HG03469 (cell line): ENCODE data around the gene CHID1.

Source experiments
- ATAC-seq: cut with Tn5 transposase; IDR thresholded peaks from one replicate; pipeline ENCODE4 v1.9.1; 2021; ENCODE audit warnings: mild to moderate bottlenecking, moderate library complexity, moderate number of reproducible peaks; ENCODE audit not compliant: unreplicated experiment

The CHID1 gene

DNA sequence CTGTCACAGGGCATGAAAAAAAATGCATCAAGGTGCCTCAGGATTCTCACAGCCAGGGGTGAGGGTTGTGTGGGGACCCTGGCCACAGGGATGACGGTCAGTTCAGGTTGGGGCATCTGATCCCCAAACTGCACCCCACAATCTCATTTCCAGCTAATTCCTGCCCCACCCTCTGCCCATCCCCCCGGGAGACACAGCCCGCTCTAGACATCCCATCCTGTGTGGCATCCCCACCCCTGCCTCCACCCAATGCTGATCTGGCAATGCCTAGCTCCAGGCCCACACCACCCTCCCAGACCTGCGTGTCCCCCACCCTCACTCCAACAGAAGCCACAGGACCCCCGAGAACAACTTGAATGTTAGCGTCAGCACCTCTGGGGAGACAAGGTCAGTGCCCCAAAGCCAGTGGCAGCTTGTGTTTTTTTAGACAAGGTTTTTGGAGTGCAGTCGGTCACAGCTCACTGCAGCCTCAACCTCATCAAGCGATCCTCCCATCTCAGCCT, 42.7 kb downstream of the CHID1 start:
- ATAC-seq = no peak

DNA sequence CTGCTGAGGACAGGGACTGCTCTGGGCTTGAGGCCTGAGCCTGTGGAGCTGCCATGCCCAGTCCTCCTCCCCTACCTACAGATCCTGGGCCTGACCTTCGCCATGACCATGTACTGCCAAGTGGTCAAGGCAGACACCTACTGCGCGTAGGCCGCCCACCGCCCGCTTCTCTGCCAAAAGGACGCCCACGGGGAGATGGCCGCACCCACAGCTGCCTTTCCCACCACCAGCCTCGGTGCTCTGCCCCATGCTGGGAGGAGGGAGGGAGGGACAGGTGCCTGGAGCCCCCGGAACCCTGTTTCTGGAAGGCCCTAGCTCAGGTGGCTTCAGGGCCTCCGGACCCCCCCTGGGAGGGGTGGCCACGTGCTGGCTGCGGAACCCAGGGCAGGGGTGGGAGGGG, 44.1 kb downstream of the CHID1 start:
- no peak for ATAC-seq

GRCh38 chr11:865462-866430, 44.9 kb downstream of the CHID1 start:
- ATAC-seq = no peak

DNA sequence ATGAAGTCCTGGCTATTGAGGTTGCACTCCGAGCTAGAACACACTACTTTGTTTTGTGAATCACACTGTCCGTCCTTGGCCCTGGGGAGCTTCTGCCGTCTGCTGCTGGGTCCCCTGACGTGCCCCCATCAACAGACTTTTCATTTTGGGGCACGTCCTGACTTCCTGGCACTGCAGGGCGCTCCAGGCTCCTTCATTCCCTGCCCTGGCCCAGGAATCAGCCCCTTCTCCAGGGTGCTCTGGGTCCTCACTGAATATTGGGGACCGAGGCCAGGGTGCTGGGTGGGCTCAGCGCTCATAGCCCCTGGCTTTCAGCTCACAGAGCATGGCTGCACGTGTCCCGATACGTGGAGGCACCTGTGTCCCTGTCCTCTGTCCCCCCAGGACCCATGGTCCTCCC, 45.7 kb downstream of the CHID1 start:
- ATAC-seq = no peak

DNA sequence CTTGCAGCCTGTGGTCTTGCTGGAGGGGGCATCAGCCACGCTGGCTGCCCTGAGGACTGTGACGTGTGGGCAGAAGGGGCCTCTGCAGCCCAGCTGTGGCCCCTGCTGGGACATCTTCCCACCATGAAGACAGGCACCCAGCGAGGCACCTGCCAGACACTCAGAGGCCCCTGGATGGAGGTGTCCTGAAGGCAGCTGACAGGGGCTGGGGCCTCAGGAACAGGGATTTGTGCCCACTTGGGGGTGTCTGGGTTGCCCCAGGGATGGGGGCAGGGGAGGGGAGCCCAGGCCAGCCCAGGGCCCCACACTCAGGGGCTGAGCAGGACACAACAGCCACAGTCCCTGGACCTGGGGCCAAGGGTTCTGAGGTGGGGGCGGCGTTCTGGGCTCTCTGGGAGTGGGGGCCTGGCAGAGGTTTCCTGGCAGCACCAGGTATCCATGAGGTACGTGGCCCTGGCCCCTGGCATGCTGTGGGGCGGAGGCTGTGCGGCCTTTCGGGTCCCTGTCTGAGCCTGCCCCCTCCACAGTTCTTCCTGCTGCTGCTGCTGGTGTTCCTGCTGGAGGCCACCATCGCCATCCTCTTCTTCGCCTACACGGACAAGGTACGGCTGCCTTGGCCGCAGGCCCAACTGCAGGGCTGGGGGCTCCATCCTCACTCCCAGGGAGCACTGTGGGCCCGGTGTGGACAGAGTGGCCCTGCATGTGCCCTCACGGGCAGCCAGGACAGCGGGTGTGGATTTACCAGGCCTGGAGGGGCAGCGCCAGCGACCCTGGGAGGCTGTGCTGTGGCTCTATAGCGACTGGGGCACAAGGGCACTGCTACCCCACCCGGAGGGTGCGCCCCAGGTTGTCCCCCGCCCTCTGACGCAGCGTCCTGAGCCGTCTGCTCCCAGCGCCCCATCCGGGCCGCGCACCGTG, 46.4 kb downstream of the CHID1 start:
- ATAC-seq = no peak

DNA sequence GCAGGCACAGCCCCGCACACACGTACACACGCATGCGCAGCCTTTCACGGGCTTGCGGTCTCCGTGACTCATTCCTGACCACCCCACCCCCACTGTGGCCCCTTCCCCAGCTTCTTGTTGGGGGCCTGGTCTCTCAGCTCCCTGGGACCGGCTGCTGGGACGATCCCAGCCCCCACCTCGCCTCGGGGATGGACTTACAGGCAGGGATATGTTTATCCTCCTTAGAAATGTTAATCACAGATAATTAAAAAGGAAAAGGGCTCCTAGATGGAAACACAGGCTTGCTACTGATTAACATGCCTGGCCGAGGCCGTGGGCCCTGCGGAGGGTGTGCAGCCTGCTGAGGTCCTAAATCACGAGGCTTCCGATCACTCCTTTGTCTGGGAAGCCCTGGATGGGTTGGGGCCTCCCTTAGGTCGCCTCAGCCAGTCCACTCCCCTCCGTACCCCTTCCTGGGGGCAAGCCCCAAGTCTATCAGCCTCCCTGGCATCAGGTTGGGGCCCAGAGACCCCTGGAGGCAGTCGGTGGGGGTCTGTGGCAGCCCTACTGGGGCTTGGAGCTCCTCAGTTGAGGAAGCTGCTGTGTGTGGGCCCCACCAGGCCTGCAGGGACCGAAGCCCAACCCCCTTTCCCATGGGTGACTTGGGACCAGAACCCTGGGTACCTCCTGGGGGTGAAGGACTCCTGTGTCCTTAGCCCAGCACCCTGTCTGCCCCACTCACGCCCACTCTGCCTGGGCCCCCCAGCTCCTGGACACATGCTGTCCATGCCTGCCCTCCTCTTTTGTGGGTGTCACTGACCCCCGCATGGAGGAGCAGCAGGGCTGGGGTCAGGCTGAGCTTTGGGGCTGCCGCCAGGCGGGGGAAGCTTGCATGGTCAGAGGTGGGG, 47.3 kb downstream of the CHID1 start:
- no peak for ATAC-seq

DNA sequence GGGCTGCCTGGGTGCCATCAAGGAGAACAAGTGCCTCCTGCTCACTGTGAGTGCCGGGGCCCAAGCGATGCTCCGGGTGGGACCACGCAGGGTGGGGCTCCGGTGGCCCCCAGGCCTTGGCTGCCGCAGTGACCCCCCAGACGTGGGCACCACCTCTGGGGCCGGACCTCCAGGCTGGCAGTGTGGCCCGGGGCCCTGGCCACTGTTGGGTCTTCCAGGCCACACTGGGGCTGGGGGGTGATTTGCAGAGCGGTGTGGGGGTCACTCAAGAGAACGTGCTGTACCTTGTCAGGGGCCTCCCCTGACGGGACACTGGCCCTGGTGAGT, 48.0 kb downstream of the CHID1 start:
- no peak for ATAC-seq

DNA sequence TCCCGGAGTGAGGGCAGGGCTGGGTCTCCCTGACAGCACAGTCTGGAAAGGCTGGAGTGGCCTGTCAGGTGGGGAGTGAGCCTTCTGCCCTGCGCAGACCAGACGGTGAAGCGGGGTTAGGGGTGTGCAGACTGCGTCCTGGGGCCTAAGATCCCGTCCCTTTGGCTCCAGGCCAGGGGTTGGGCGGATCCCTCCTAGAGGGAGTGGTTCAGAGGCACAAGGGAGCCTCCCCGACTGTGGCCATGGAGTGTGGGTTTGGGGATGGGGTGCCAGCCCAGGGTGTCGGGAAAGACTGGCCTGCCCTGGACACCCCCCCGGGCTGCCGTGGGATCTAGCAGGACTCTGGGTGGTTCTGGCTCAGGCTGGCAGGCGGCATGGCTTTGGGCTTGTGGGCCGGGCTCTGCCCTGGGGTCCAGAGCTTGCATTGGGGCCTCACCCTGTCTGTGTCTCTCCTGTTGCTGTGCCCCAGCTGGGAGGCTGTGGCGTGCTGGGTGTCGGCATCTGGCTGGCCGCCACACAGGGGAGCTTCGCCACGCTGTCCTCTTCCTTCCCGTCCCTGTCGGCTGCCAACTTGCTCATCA, 48.4 kb downstream of the CHID1 start:
- no peak for ATAC-seq

- ATAC-seq = no peak
Observed at GRCh38 chr11:861105-861479, 49.5 kb downstream of the CHID1 start.

DNA sequence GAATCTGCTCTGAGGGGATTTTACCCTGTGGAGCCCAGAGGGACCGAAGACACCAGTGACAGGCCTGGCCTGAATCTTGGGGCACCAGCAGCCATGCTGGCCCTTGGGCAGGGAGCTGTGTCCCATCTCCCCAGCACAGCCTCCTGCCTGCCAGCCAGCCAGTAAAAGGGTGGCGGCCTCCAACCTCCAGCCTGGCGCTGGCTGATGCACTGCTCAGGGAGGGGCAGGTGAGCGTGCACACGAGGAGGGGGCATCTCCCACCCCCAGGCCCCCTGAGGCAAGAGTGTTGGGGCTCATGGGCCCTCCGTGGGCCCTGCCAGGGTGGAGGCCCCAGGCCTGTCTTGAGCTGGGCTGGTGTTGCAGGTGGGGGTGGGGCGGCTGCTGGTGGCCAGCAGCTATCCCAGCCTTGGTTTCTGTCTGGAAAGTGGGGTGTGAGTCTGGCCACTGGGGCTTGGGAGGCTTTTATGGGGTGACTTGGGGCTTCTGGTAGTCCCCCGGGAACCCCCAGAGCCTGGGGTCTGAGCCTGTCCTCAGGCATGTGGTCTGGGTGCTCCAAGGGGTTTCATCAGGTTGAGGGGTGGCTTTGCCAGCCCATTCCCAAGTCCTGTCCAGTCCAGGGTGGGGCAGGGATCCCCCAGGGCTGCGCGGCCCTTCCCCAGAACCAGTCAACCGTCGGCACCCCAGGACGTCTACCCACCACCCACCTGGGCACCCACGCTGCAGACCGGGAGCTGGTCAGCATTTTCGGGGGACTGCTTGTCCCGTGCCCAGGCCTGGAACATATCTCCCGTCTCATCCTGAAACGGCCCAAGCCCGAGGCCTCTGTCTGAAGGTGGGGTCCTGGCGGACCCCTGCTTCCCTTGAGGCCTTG, 50.1 kb downstream of the CHID1 start:
- ATAC-seq = no peak

- ATAC-seq = no peak
Observed at GRCh38 chr11:859394-860131, 51.0 kb downstream of the CHID1 start.

DNA sequence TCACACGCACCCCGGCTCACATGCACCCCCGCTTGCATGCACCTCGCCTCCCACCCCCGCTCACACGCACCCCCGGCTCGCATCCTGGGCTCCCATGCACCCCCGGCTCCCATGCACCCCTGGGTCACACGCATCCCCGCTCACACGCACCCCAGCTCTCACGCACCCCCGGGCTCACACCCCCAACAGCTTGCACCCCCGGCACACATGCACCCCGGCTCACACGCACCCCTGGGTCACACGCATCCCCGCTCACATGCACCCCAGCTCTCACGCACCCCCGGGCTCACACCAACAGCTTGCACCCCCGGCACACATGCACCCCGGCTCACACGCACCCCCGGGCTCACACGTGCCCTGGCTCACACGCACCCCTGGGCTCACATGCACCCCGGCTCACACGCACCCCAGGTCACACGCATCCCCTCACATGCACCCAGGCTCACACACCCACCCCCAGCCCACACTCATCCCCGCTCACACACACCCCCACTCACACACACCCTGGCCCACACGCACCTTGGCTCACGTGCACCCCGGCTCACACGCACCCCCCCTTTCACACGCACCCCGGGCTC, 51.8 kb downstream of the CHID1 start:
- ATAC-seq = no peak

DNA sequence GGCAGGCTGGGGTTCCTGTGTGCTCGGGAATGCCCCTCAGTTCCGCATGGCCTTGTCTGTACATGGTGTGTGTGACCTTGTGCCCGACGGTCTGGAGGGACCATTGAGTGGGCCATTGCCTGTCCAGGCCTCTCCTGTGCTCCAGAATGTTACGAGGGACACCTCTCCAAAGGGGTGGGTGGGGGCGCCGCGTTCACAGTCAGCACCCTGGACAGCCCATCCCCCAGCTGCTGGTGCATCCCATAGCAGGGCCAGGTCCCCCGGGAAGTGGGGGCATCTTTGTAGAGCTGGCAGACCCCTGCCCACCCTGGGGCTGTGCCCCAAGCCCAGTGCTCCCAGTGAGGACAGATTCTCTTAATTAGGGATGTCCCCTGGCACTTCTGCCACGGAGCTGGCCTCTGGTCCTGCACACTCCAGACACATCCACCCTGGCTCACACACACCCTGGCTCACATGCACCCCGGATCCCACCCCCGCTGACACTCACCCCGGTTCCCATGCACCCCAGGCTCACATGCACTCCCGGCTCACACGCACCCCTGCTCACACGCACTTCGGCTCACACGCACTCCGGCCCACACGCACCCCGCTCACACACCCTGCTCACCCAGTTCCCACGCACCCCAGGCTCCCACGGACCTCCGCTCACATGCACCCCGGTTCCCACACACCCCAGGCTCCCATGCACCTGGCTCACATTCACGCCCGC, 52.4 kb downstream of the CHID1 start:
- ATAC-seq = no peak

DNA sequence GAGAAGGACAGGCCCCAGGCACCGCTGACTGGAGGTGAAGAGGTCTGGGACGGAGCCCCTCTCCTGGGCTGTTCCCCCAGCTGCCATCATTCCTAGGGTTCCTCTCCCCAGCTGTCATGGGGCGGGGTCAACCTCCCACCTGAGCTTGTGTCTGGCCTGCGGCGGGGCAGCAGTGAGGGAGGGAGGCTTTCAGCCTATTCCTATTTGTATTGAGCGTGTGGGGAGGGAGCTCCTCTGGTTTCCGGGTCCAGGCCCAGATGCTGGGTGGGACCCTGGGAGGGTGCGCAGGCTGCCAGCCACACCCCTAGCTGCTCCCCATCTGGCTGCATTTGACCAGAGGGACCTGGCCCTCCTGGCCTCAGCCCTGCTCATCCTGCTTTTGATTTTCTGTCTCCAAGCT, 54.2 kb downstream of the CHID1 start:
- ATAC-seq = no peak

DNA sequence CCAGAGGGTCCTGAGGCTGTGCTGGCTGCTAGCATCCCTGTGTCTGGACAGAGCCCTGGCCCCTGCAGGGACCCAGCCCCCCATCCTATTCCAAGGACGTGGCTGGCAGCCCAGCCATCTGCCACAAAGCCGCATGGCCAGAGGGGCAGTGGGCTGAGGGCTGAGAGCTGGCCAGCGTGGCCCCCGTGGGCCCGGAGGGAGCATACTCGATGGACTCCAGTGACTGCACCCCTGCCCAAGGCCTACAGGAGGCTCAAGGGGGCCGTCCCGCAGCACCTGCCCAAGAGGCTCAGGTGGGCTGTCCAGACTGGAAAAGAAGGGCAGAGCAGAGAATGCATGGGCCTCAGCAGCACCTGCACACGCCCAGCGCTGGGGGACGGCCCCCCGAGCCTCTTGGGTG, 54.8 kb downstream of the CHID1 start:
- no peak for ATAC-seq

DNA sequence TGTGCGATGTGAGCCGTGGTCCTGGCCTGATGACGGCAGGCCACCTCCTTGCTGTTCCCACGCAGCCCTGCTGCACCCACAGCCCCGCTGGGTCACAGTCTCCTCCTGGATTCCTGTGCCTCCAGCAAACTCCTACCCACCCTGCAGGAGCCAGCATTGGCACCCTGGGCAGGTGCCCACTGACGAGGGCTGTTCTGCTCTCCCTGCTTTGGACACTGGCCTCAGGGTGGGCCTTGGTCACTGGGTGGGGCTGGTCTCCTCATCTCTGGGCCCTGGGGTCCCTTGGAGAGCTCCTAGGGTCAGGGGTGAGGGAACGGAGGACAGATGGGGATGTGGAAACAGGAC, 55.3 kb downstream of the CHID1 start:
- no peak for ATAC-seq

DNA sequence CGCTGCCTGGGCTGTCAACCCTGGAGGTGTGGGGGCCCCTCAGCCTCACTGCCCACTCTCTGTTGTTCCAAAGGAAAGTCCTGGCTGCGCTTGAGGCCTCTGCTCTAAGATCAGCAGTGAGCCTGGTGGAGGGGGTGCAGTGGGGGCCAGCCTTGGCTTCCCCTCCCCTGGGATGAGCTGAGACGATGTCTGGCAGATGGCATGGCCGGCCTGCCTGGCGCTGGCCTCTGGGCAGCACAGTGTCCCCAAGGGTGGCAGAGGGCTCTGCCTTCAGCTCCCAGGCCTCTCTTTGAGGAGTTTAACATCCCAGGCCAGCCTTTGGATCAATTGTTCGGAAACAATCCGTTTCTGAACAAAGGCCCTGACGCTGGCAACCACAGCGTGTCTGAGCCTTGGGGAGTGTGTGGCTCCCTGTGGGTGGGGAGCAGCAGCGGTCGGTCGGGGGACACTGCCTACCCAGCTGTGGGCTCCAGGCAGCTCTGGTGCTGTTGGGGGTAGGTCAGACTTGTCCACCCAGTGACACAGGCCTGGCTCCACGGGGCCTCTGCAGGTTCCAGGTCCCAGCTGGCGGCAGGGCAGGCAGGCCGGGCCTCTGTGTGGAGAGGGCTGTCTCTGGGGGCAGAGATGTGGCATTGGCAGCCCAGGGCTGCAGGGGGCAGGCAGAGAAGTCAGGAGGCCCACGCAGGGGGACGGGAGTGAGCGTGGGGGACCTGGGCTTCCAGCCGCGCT, 55.8 kb downstream of the CHID1 start:
- ATAC-seq = no peak
